Body of pancreas (tissue), 4 donors: ENCODE measurements around the gene CES2. TPM values are rescaled to one million over a fixed set of nuclear protein-coding genes. Genes with fewer than 3 reads are reported as not detected.
A peak's percentile ranks its signal among the peaks of the same experiment; 100 is the strongest.
"Not testable (repeated sequence)": the region's sequence is repeated elsewhere in the genome, so short reads cannot be mapped to it uniquely, and the experiment has no call there.

Source experiments
- ATAC-seq: fragments of 150-250 bp; one replicate; pipeline ENCODE4 v1.9.1; 2016
- DNase-seq, 4 donors: peaks; one replicate each; pipeline ENCODE4 v3.0.0-alpha.2; 2019
- H3K27ac ChIP-seq, 4 donors: fragments of 200-600 bp; sonication (generic); 1 replicate in 3 of 4; 2 replicates in 1 of 4; pipeline versions ENCODE4 v1.5.1 to v1.6.1; 2016 to 2019; ENCODE audit warnings: mild to moderate bottlenecking in 1 of 4, mixed read lengths in 1 of 4, moderate library complexity in 1 of 4
- H3K27me3 ChIP-seq, 2 donors: fragments of 200-600 bp; sonication (generic); one replicate each; pipeline ENCODE4 v1.6.0; 2016; ENCODE audit warnings: mild to moderate bottlenecking in 1 of 2
- H3K36me3 ChIP-seq, 2 donors: fragments of 200-600 bp; sonication (generic); replicated peaks in 1 of 2; 2 replicates each; pipeline ENCODE4 v1.5.1; 2016; ENCODE audit warnings: low read depth in 2 of 2; ENCODE audit not compliant: insufficient read depth in 1 of 2
- H3K4me1 ChIP-seq: fragments of 200-600 bp; sonication (generic); one replicate; pipeline ENCODE4 v1.6.0; 2016
- H3K4me3 ChIP-seq, 2 donors: fragments of 200-600 bp; sonication (generic); 1 replicate in 1 of 2; 2 replicates in 1 of 2; pipeline ENCODE4 v1.5.1; 2016 to 2019
- H3K9me3 ChIP-seq, 3 donors: fragments of 200-600 bp; sonication (generic); 1 replicate in 2 of 3; 2 replicates in 1 of 3; pipeline ENCODE4 v1.5.1; 2016
- CTCF ChIP-seq, 7 experiments: fragments of 450-650 bp in 4 of 7; fragments of 200-600 bp in 3 of 7; sonication (generic) in 3 of 7; IDR thresholded peaks; one replicate each; pipeline ENCODE4 v1.5.1; 2016 to 2019; ENCODE audit warnings: antibody characterized with exemption in 7 of 7
- POLR2A ChIP-seq, 3 donors: fragments of 450-650 bp; IDR thresholded peaks; one replicate each; pipeline ENCODE4 v1.6.1; 2016; ENCODE audit warnings: antibody characterized with exemption in 3 of 3, mild to moderate bottlenecking in 2 of 3
- WGBS, 2 donors: methylation state at CpG; one replicate each; pipeline ENCODE4 v1.1.5; 2017; 5-methylcytosine and 5-hydroxymethylcytosine counted together
- intact Hi-C: fragments of 100-400 bp; cut with DNase I; formaldehyde crosslinking; loops from one replicate; pipeline ENCODE4 v1.15.1; 2023
- total RNA-seq, 2 donors: library from RNA; depleted of rRNA; stranded (reverse); fragments of >200 nt; gene quantifications; one replicate each; pipeline ENCODE4 v1.1.0, GENCODE V29; 2016

Gene CES2
- total RNA-seq, 2 donors from 2014 or later, result 24.9 to 29.3 TPM

GRCh38 chr16:66984892-66985311 lies 49.6 kb downstream of the CES2 start:
- intact Hi-C loops, result no loop called here
- Histone ChIP-seq H3K27ac (no peak overlapping the region), H3K9me3 (no peaks in the 10 kb centered on the region), H3K4me3 (no peak overlapping the region), H3K27me3 (no peaks in the 10 kb centered on the region), H3K36me3 (no peaks in the 10 kb centered on the region), H3K4me1 (peaks cover 10% of the 10 kb centered on the region)
- no peak for ATAC-seq
- DNase-seq, result no peak
- TF ChIP-seq CTCF (IDR thresholded peaks at IDR 0.05), result no peak
- 87 to 88% methylated on average over 2 to 4 of the region's 4 CpGs for WGBS, 2 donors

DNA sequence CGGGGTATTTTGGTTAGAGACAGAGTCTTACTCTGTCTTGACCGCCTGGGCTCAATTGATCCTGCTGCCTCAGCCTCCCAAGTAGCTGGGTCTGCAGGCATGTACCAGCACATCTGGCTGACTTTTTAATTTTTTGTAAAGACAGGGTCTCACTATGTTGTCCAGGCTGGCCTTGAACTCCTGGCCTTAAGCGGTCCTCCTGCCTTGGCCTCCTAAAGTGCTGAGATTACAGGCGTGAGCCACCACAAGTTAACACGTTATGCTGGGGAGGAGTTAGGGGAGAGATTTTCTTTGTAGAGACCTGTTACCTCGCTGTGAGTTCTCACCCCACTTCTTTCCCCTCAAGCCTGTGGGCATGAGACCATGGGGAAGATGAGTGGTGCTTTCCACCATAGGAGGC lies 51.2 kb downstream of the CES2 start:
- no peak overlapping the region for H3K27ac ChIP-seq
- no peaks in the 10 kb centered on the region for H3K36me3 ChIP-seq
- 87 to 95% methylated on average over 3 to 6 of the region's 6 CpGs for WGBS, 2 donors
- no peak for TF ChIP-seq POLR2A (IDR thresholded peaks at IDR 0.05)
- no peaks in the 10 kb centered on the region for H3K27me3 ChIP-seq
- no peaks in the 10 kb centered on the region for H3K9me3 ChIP-seq
- no peak for DNase-seq
- ATAC-seq, result no peak
- intact Hi-C loops, result no loop called here
- H3K4me1 ChIP-seq, result peaks cover 10% of the 10 kb centered on the region
- no peak overlapping the region for H3K4me3 ChIP-seq

- ATAC-seq (peak; percentile 65), DNase-seq (peak in 2 of 4 donors; percentile 49 to 60)
- no peak for TF ChIP-seq POLR2A (IDR thresholded peaks at IDR 0.05)
- no peak for TF ChIP-seq CTCF (IDR thresholded peaks at IDR 0.05)
- H3K27me3 ChIP-seq, result no peaks in the 10 kb centered on the region
- intact Hi-C loops, result no loop called here
- no peak within 1 kb of the TSS for H3K4me3 ChIP-seq
- H3K4me1 ChIP-seq, result peaks cover 10% of the 10 kb centered on the region
- WGBS, 2 donors, result 62 to 66% methylated on average over 8 to 11 of the region's 11 CpGs
- H3K9me3 ChIP-seq, result no peaks in the 10 kb centered on the region
- H3K36me3 ChIP-seq, result no peaks in the 10 kb centered on the region
- H3K27ac ChIP-seq, result peak within 1 kb of the TSS in 1 of 4 donors; percentile 18
These were observed 53.0 kb downstream of the CES2 start, which contains the start of gene CES4A for GRCh38 chr16:66988197-66988788. Gene CES4A (plus strand): TSS chr16:66988589. CDS start chr16:66988773, 184 bp downstream.

DNA sequence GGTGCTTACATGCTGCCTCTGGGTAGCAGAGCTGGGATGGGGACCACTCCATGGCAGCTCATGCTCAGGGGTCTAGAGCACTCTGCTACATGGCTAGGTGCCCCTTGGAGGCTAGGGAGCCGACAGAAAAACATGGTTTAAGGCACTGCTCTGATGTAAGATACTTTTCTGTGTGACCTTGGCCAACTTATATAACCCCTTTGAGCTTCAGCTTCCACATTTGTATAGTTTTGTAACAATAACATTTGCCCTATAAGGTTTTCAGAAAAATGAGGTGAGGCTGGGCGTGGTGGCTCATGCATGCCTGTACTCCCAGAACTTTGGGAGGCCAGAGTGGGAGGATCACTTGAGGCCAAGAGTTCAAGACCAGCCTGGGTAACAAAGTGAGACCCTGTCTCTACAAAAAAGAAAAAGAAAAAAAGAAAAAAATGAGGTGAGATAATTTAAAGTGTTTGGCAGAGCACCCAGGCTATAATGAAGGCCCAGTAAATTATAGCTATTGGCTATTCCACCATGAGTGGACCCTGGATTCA lies 56.3 kb downstream of the CES2 start:
- ATAC-seq (no peak), DNase-seq (no peak)
- H3K4me1 ChIP-seq, result peaks cover 23% of the 10 kb centered on the region
- 72 to 81% methylated on average over 2 of the region's 2 CpGs for WGBS, 2 donors
- no peak overlapping the region for H3K4me3 ChIP-seq
- intact Hi-C loops, result no loop called here
- no peak overlapping the region for H3K27ac ChIP-seq
- no peaks in the 10 kb centered on the region for H3K27me3 ChIP-seq
- no peaks in the 10 kb centered on the region for H3K9me3 ChIP-seq
- TF ChIP-seq POLR2A (IDR thresholded peaks at IDR 0.05) (no peak), CTCF (IDR thresholded peaks at IDR 0.05) (no peak)
- H3K36me3 ChIP-seq, result no peaks in the 10 kb centered on the region

GRCh38 chr16:66993558-66993957 lies 58.2 kb downstream of the CES2 start:
- 88 to 89% methylated on average over 12 of the region's 12 CpGs for WGBS, 2 donors
- H3K4me3 ChIP-seq, ATAC-seq, H3K27me3 ChIP-seq, H3K36me3 ChIP-seq, H3K27ac ChIP-seq, intact Hi-C loops, H3K9me3 ChIP-seq, DNase-seq: not testable (repeated sequence)
- H3K4me1 ChIP-seq, result peaks cover 35% of the 10 kb centered on the region

Other genes starting within 250 kb of the CES2 start
- gene CMTM4, start 238.8 kb upstream of the CES2 start, total RNA-seq, result 10 to 100 TPM; 35.9 to 36.6 TPM
- gene DYNC1LI2, start 183.9 kb upstream of the CES2 start, total RNA-seq, result 100 to 1,000 TPM in 1 of 2 donors, 10 to 100 TPM in 1; 87.3 to 109 TPM
- gene TERB1, start 133.9 kb upstream of the CES2 start, total RNA-seq, result not detected
- 10 to 100 TPM; 25.7 to 34.6 TPM for gene NAE1, start 104.5 kb upstream of the CES2 start, total RNA-seq
- gene CA7, start 91.1 kb upstream of the CES2 start, total RNA-seq, result not detected
- 1 to 10 TPM; 4.4 to 6.9 TPM for gene PDP2, start 55.0 kb upstream of the CES2 start, total RNA-seq
- not detected for gene CDH16, start 16.6 kb upstream of the CES2 start, total RNA-seq
- 1 to 10 TPM in 1 of 2 donors, not detected in 1; 8.3 TPM for gene RRAD, start 10.0 kb upstream of the CES2 start, total RNA-seq
- gene CIAO2B, start 1.1 kb upstream of the CES2 start, total RNA-seq, result 10 to 100 TPM in 1 of 2 donors, 1 to 10 TPM in 1; 7.6 to 15.3 TPM
- 1 to 10 TPM; 5.2 to 5.6 TPM for gene CES3, start 25.8 kb downstream of the CES2 start, total RNA-seq
- gene CES4A, start 53.1 kb downstream of the CES2 start, total RNA-seq, result 10 to 100 TPM; 10.9 to 16.5 TPM
- 10 to 100 TPM; 28.0 to 41.9 TPM for gene CBFB, start 93.6 kb downstream of the CES2 start, total RNA-seq
- gene PHAF1, start 174.4 kb downstream of the CES2 start, total RNA-seq, result 10 to 100 TPM in 1 of 2 donors, 1 to 10 TPM in 1; 7.8 to 18.5 TPM
- gene B3GNT9, start 215.5 kb downstream of the CES2 start, total RNA-seq, result 1 to 10 TPM; 8.3 to 9.9 TPM
- 10 to 100 TPM; 25.7 to 25.9 TPM for gene TRADD, start 224.4 kb downstream of the CES2 start, total RNA-seq
- gene FBXL8, start 224.4 kb downstream of the CES2 start, total RNA-seq, result 100 to 1,000 TPM in 1 of 2 donors, 10 to 100 TPM in 1; 73.9 to 104 TPM
- gene HSF4, start 229.2 kb downstream of the CES2 start, total RNA-seq, result 100 to 1,000 TPM in 1 of 2 donors, 10 to 100 TPM in 1; 76.8 to 352 TPM
- 10 to 100 TPM; 51.1 to 78.8 TPM for gene NOL3, start 235.0 kb downstream of the CES2 start, total RNA-seq
- 10 to 100 TPM; 11.9 to 31.6 TPM for gene MATCAP1, start 248.4 kb downstream of the CES2 start, total RNA-seq